GM19328 (cell line): Measurements from ENCODE around the gene RHBDD2.
"Not testable (repeated sequence)": the region's sequence is repeated elsewhere in the genome, so short reads cannot be mapped to it uniquely, and the experiment has no call there.

Source experiments
- ATAC-seq: cut with Tn5 transposase; IDR thresholded peaks from one replicate; pipeline ENCODE4 v1.9.1; 2021; ENCODE audit warnings: mild to moderate bottlenecking, moderate library complexity; ENCODE audit not compliant: unreplicated experiment

RHBDD2 gene

DNA sequence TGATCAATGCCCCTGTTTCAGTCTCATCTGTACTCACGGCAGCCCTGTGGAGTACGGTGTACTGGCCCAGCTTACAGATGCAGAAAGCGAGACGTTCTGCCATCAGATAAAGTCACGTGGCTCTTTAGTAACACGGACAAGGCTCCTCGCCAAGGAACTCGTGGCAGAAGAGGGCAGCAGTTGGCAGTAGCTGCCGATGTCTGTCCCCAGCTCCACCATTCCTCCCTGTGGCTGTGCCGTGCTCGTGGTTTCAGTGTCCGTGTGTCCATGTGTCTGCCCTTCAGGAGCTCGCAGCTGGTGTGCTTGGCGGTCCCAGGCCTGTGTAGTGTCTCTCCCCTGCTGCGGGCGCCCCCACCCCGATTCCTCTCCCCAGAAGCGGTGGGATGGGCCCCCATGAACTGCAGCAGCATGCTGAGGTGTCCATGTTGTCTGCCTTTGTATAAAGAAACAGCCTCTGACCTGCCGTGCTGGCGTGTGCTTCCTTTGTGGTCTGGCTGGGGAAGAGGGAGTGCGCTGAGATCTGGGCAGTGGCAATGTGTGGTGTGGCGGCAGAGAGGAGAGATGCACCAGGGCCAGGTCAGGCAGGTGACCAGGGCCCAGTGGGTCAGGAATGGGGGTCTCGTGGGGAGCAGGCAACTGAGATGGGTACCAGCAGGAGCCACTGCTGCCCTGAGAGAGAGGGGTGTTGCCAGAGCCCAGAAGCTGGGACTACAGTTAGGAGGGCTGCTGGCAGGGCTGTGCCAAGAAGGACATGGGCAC lies 9.8 kb downstream of the RHBDD2 start:
- no peak for ATAC-seq

DNA sequence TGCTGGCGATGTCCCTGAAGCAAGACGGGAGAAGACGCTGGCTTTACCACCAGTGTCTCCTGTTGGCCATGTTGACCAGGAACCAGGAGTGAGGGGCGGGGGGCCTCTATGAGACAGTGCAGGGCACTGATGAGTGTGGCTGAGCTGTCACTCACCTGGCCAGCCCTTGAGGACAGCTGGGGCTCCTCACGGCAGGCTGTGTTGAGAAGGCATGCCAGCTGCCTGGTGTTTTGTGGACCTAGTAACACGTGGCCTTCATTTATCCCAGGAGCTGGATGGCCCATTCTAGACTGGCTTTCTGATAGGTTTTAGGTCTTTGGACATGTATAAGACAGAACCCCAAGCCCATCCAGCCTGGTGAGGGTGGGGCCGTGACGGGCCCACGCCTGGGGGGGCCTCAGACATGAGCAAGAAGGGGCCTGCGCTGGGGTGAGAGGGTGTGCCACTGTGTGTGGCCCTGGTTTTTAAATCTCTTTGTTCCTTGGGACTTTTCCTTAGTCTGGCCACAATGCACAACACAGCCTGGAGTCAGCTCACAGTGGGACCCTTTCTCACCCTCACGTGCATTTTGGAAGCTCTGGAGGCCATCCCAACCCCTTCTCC lies 10.5 kb downstream of the RHBDD2 start:
- ATAC-seq = no peak

DNA sequence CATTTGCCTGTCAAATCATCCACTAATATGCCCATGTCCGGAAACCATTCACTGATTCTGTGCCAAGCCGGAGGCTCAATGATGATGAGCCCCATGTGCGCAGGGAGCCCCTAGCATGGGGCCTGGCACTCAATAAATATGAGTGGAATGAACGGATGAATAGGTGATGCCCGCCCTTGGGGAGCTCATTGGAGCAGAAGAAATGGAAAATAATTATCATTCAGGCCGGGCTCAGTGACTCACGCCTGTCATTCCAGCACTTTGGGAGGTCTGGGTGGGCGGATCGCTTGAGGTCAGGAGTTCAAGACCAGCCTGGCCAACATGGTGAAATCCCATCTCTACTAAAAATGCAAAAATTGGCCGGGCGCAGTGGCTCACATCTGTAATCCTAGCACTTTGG lies 11.0 kb downstream of the RHBDD2 start:
- no peak for ATAC-seq

DNA sequence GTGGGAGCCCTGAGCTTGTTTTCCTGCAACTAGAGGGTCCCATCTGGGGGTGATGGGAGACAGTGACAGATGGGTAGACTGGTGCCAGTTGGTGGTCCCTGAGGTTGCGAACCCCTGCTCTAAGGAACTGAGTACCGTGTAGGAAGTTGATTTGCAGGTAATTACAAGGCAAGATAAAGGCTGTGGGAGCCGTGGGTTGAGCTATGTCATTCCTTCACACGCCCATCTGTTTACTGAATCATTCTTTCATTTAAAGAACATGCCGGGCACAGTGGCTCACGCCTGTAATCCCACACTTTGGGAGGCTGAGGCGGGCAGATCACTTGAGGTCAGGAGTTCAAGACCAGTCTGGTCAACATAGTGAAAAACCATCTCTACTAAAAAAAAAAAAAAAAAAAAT lies 12.4 kb downstream of the RHBDD2 start:
- ATAC-seq = not testable (repeated sequence)

DNA sequence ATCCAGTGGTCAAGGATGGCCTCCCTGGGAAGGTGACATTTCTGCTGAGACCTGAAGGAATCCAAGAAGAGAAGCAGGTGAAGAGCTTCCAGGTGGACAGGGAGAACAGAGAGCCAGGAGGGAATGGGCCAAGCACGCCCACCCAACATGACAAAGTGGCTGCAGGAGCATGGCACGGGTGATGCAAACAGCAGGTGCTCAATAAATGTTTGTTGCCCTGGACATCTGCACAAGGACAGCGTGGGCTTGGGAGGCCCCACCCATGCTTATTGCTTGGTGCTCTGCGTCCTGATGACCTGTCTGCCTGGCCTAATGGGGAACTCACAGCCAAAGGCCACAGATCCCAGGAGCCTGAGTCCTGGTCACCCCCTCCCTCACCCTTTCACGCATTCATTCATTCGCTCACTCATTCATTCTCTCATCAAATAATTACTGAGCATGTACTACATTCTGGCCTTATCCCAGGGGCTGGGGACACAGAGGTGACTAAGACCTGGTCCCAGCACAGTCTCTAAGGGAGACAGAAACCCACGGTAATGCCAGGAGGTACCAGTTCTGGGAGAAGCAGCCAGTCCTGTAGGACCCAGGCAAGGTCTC lies 13.1 kb downstream of the RHBDD2 start:
- no peak for ATAC-seq

DNA sequence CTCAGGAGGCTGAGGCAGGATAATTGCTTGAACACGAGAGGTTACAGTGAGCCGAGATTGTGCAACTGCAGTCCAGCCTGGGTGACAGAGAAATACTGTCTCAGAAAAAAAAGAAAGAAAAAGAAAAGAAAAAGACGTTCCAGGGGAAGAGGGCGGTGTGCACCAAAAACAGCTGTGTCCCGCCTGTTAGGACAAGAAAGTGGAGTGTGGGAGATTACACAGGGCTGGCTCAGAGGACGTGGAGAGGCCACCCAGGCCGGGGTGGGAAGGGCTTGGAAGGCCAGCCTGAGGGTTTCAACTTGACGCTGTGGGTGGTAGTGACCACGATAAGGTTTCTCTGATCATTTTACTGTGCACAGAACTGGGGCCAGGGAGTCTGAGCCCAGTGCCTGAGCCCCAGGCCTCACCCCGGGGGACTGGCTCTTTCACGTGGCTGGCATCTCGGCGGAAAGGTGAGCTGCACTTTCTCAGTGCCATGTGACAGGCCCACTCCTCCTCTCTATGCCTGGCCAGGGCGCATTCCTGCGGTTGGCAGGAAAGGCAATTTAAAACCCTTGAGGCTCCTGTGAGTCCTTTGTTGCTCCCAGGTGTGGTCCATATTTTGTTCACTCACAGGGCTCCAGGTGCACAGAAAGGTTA lies 13.9 kb downstream of the RHBDD2 start:
- ATAC-seq = no peak

DNA sequence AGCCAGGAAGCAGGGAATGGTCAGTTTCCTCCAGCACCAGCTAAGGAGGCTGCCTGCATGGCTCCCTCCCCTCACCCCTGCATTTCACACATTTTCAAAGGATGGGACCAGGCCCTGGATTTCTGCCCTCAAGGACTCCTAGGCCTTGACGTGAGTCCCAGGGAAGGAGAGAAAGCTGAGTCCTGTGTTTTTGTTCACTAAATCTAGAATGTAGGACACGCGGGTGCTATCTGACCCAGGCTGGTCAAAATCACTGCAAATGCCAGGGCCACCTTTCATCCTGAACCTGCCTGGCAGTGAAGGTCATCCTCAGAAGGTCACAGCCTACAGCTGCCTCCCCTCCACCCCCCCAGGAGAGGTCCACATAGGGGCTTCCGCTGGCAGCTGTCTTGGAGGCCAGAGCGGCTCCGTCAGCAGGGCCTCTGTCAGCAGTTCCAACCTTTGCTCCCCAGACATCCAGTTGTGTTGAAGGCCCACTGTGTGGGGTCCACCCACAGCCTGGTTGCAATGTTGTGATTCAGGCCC lies 18.0 kb downstream of the RHBDD2 start:
- no peak for ATAC-seq

DNA sequence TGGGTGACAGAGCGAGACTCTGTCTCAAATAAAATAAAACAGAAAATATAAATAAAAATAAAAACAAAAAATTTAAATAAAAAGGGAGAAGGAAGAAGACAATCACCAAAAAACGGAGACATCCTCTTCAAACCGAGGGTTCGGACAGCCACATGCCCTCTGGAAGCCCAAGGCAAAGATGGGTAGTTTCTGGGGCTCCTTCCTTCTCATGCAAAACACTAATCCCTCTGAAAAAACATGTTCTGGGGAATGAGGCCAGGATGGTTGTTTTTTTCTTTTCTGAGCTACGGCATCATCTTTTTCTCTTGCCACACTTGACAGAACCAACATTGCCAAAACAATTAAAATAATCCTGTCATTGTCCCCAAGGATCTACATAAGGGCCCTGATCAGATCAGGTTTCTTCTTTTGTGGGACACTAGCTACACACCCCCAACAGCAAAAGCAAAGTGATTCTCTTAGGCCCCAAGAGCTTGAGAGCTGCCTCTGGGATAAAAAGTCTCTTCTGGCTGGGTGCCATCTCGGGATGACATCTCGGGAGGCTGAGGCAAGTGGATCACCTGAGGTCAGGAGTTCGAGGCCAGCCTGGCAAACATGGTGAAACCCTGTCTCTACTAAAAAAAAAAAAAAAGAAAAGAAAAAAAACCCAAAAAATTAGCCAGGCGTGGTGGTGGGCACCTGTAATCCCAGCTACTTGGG lies 21.9 kb downstream of the RHBDD2 start:
- no peak for ATAC-seq

DNA sequence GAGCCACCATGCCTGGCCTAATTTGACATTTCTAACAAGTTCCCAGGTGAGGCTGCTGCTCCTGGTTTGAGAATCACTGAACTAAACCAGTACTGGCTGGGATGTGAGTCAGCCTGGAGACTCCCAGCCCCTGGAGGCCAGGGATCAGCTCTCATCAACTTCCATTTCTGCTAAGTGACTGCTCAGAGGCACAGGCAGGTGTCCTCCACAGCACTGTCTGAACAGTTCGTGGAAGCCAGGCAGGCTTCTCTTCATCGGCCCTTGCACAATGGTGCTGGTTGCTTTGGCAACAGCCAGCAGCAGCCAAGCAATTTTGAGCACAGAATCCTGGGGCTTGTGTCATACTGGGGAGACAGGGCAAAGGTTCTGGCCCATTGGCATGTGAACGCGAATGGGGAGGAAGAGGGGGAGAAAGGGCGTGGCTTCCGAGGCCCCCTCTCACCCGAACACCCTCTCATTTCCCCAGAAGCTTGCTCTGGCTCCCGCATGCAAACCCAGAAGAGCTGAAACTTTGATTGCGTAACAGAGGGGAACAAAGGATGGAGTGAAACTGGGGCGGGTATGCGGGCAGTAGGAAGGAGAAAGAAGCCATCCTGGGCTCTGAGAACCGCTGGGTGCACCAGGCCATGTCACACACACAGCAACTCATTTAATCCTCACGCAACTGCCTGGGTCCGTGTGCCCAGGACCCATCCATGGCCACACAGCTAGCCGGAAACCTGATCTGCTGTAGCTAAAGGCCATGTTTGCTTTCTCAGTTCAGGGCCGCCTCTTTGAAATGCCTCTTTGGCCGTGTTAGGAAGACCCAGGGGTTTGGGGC lies 27.2 kb downstream of the RHBDD2 start:
- ATAC-seq = no peak

DNA sequence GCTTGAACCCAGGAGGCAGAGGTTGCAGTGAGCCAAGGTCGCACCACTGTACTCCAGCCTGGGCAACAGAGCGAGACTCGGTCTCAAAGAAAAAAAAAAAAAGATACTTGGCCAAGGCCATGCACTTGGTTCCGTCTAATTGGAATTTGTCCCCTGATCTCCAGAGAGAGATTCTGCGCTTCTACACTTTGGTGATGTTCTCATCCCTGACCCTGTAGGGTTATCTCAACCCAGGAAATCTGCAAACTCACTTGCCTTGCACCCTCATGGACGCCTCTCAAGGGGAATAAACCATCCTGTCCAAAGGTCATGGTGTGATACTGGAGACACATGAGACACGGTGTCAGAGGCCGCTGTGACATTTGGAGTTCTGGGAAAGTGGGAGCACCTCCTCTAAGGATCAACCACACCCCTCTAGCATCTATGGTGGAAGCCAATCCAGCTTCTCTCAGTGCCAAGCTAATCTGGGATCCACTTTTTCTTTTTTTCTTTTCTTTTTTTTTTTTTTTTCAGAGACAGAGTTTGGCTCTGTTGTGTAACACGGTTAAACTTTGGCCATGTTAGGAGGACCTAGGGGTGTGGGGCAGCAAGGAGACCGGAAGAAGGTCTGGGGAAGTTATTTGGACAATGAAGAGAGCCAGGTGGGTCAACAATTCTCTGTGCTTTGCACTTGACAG lies 28.3 kb downstream of the RHBDD2 start:
- no peak for ATAC-seq

DNA sequence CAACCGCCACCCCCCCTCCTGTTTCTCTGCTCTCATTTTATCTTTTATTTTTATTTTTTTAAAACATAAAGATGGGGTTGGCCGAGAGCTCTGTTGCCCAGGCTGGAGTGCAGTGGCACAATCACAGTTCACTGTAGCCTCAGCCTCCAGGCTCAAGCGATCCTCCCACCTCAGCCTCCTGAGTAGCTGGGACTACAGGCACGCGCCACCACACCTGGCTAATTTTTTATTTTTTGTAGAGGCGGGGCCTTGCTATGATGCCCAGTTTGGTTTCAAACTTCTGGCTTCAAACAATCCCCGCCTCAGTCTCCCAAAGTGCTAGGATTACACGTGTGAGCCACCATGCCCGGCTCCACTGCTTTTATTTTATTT lies 28.8 kb downstream of the RHBDD2 start:
- ATAC-seq = not testable (repeated sequence)

DNA sequence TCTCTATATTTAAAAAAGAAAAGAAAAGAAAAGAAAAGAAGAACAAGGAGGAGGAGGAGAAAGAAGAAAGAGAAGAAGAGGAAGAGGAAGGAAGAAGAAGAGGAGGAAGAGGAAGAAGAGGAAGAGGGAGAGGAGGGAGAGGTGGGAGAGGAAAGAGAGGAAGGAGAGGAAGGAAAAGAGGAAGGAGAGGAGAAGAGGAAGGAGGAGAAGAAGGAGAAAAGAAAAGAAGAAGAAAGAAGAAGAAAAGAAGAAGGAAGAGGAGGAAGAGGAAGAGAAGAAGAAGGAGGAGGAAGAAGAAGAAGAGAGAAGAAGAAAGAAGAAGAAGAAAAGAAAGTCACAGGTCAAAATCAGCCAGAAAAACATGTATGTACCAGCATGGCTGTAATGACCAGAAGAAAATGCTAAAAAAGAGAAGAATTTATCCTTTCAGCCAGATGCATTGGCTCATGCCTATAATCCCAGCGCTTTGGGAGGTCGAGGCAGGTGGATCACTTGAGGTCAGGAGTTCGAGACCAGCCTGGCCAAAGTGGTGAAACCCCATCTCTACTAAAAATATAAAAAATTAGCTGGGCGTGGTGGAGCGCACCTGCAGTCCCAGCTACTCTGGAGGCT lies 30.8 kb downstream of the RHBDD2 start:
- no peak for ATAC-seq

DNA sequence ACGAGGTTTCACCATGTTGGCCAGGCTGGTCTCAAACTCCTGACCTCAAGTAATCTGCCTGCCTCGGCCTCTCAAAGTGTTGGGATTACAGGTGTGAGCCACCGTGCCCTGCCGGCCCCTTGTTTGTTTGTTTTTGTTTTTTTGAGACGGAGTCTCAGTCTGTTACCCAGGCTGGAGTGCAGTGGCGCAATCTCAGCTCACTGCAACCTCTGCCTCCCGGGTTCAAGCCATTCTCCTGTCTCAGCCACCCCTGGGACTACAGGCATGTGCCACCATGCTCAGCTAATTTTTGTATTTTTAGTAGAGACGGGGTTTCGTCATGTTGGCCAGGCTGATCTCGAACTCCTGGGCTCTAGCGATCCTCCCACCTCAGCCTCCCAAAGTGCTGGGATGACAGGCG lies 32.4 kb downstream of the RHBDD2 start:
- not testable (repeated sequence) for ATAC-seq

DNA sequence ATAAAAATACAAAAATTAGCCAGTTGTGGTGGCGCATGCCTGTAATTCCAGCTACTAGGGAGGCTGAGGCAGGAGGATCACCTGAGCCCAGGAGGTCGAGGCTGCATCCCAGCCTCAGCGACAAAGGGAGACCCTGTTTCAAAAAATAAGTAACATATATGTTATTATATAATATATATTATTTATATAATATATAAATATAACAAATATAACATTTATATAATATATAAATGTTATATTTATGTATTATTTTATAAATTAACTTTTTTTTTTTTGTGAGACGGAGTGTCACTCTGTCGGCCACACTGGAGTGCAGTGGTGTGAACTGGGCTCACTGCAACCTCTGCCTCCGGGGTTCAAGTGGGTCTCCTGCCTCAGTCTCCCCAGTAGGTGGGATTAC lies 34.6 kb downstream of the RHBDD2 start:
- ATAC-seq = no peak

DNA sequence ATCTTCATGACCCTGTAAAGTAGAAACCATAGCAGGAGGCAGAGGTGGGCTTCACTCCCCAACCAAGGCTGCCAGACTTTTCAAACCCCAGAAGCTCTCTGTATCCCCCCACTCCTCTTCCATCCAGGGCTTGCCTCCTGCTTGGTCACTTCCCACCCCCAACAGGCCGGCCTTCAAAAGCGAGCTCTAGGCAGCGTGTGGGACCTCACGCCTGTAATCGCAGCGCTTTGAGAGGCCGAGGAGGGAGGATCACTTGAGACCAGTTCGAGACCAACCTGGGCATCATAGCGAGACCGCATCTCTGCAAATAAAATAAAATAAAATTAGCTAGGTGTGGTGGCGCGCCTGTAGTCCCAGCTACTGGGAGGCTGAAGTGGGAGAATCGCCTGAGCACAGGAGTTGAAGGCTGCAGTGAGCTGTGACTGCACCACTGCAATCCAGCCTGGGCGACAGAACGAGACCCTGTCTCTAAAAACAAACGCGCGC lies 35.4 kb downstream of the RHBDD2 start:
- ATAC-seq = no peak

DNA sequence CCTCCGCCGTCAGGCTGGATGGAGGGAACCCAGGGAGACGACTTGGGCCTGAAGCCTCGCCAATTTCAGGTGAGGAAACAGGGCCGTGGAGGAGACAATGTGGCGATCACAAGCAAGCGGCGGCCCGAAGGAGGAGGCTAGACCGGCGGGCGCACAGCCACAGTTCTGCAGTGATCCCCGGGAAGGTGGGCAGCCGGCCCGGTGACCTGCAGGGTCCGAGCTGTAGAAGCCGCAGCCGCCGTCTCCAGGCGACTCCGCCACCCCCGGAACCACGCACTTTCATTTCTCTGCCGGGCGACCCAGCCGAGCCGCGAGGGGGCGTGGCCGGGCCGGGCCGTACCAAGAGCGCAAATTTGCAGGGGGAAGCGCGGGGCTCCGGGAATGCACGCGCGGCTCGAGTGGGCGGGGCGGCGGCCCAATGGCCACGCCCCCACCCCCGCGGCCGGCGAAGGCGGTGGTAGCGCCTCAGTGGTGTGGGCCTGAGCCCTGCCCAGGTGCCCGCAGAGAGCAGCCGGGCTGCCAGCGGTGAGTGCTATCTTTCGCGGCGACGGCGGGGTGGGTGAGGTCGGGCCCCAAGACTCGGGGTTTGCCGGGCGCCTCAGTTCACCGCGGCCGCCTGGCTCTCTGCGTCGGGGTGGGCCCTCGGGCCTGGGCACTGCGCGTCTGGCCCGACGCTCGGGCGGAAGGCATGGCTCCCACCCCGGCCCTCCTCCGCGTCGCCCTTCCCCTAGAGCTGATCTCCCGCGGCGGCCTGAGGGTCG lies 36.0 kb downstream of the RHBDD2 start, which contains the start of gene POR:
Gene POR, plus strand, starts transcription at position 501 of the 761 bp plus-strand sequence. CDS start 38,847 bp downstream, outside the sequence.
- peak; percentile 91 for ATAC-seq

DNA sequence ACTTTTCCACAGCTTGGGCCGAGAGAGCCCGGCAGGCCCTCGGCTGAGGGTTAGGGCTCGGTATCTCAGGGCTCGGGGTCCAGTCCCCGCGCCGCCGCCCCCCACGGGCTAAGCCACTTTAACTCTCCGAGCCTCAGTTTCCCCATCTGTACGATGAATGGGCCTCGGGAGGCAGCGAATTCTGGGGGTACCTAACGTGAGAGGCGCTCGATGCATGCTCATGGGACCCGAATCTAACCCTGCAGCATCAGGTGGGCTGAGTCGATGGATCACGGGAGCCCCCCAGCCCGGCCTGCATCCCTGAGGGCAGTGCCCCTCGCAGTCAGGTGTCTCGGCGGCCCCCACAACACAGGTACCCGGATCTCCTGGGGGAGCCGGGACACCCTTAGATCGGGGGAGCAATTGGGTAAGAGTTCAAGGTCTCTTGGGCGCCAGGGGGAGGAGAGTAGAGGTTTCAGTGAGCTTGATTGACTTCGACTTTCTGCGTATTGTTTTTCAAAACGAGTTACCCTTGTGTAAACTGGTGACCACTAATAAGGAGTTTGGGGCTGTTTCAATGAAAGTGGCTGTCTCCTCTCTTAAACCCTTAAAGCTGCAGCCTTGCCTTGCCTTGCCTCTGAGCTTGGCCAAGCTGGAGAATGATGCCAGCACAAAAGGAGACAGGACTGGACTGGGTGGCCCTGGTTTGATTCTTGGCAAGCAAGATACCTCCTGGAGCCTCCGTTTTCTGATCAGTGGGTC lies 36.8 kb downstream of the RHBDD2 start:
- peak; percentile 4 for ATAC-seq
